Stimulated activated CD8-positive, alpha-beta memory T cell treated with anti-CD3 and anti-CD28 coated beads, Interleukin-7, amount 100 ng/mL, for 48 hours (primary cell): ENCODE results near the gene PARD6G.
A peak's percentile ranks its signal among the peaks of the same experiment; 100 is the strongest.

Experiments
- DNase-seq, 2 donors: peaks; one replicate each; pipeline ENCODE4 v3.0.0-alpha.2; 2020; ENCODE audit warnings: low read depth in 1 of 2; ENCODE audit errors: extremely low read depth in 1 of 2

PARD6G gene

GRCh38 chr18:80119111-80119510, 128.2 kb downstream of the PARD6G start:
- no peak for DNase-seq

- DNase-seq = no peak
Observed at GRCh38 chr18:80115035-80115434, 132.3 kb downstream of the PARD6G start.

GRCh38 chr18:80112624-80113248, 134.6 kb downstream of the PARD6G start:
- DNase-seq = no peak

- peak in 1 of 2 donors; percentile 17 for DNase-seq
Observed at GRCh38 chr18:80109676-80110078, 137.6 kb downstream of the PARD6G start.

- DNase-seq = peak; percentile 53 to 86
Observed at GRCh38 chr18:80108739-80109675, 138.3 kb downstream of the PARD6G start, which contains the start of gene ADNP2. Gene ADNP2 (plus strand): TSS chr18:80109262. CDS start chr18:80117543, 8,281 bp downstream.

GRCh38 chr18:80108121-80108536, 139.2 kb downstream of the PARD6G start:
- DNase-seq = no peak

- no peak for DNase-seq
Observed at GRCh38 chr18:80107426-80107825, 139.9 kb downstream of the PARD6G start.
